ENCODE data around the gene PDE4B.

The PDE4B gene

GRCh38 chr1:65921446-65921845 lies 128.8 kb downstream of the PDE4B start:
- no peak for TF ChIP-seq CTCF (IDR thresholded peaks at IDR 0.05)
- Histone ChIP-seq H3K4me3 (no peak overlapping the region), H3K27ac (no peak overlapping the region)
- DNase-seq (ENCODE audit: low spot score), result no peak

- no peak for DNase-seq (ENCODE audit: low spot score)
- no peak for TF ChIP-seq CTCF (IDR thresholded peaks at IDR 0.05)
- H3K4me3 ChIP-seq, result no peak overlapping the region
- no peak overlapping the region for H3K27ac ChIP-seq
Measured at GRCh38 chr1:65924471-65924870, 131.8 kb downstream of the PDE4B start.

GRCh38 chr1:65938506-65938905 lies 145.8 kb downstream of the PDE4B start:
- TF ChIP-seq CTCF (IDR thresholded peaks at IDR 0.05), result no peak

GRCh38 chr1:65939191-65939590 lies 146.5 kb downstream of the PDE4B start:
- DNase-seq (ENCODE audit: low spot score), result no peak
- no peak overlapping the region for H3K4me3 ChIP-seq
- no peak overlapping the region for H3K27ac ChIP-seq
- no peak for TF ChIP-seq CTCF (IDR thresholded peaks at IDR 0.05)

More at GRCh38 chr1:65938506-65938905, 145.8 kb downstream of the PDE4B start:
- DNase-seq (ENCODE audit: low spot score), result no peak
- no peak overlapping the region for H3K27ac ChIP-seq
- no peak overlapping the region for H3K4me3 ChIP-seq

- H3K4me3 ChIP-seq, result no peak overlapping the region
- no peak overlapping the region for H3K27ac ChIP-seq
- no peak for TF ChIP-seq CTCF (IDR thresholded peaks at IDR 0.05)
- no peak for DNase-seq (ENCODE audit: low spot score)
Measured at GRCh38 chr1:65939636-65940035, 146.9 kb downstream of the PDE4B start.

- H3K4me3 ChIP-seq, result no peak overlapping the region
- no peak for DNase-seq (ENCODE audit: low spot score)
- TF ChIP-seq CTCF (IDR thresholded peaks at IDR 0.05), result no peak
- H3K27ac ChIP-seq, result no peak overlapping the region
Measured at GRCh38 chr1:65940126-65940525, 147.4 kb downstream of the PDE4B start.

GRCh38 chr1:65942476-65942875 lies 149.8 kb downstream of the PDE4B start:
- Histone ChIP-seq H3K4me3 (no peak overlapping the region), H3K27ac (no peak overlapping the region)
- TF ChIP-seq CTCF (IDR thresholded peaks at IDR 0.05), result no peak
- DNase-seq (ENCODE audit: low spot score), result no peak

Data from coronary artery (tissue), 2 donors.